ENCODE data around the gene ANKRD17.

- TF ChIP-seq EP300 (IDR thresholded peaks at IDR 0.05; ENCODE audit: low read depth) (no peak), POLR2A (IDR thresholded peaks at IDR 0.05) (no peak), CTCF (IDR thresholded peaks at IDR 0.05) (no peak)
These were observed 72.7 kb downstream of the ANKRD17 start for GRCh38 chr4:73185903-73186302.

Measured in transverse colon (tissue), 3 donors.